ENCODE data around the gene SYNE4.

- TF ChIP-seq CTCF (IDR thresholded peaks at IDR 0.05; ENCODE audit: insufficient read depth, low read depth, low read length) = no peak
- no peak for TF ChIP-seq EZH2 (IDR thresholded peaks at IDR 0.05; ENCODE audit: insufficient read depth, low read length)
Measured at GRCh38 chr19:35988824-35989223, 19.8 kb downstream of the SYNE4 start.

Measured in astrocyte (in vitro differentiated cells and primary cell).